Natural killer cell (primary cell): ENCODE data around the gene MAST2. TPM values are rescaled to one million over a fixed set of nuclear protein-coding genes. Genes with fewer than 3 reads are reported as not detected.

Experiments
- ATAC-seq, 3 donors: fragments of 150-1000 bp in 2 of 3; fragments of 200-7000 bp in 1 of 3; cut with Tn5 transposase; 1 replicate in 1 of 3; 2 replicates in 2 of 3; pipeline ENCODE4 v1.10.0; 2021; ENCODE audit warnings: mild to moderate bottlenecking in 2 of 3, moderate library complexity in 2 of 3
- DNase-seq, 2 donors: peaks; one replicate each; pipeline versions ENCODE4 v3.0.0 to v3.0.0-alpha.2; 2013 to 2021; ENCODE audit warnings: mixed read lengths in 1 of 2
- H3K27ac ChIP-seq: one replicate; pipeline ENCODE4 v1.5.1; 2013; ENCODE audit warnings: mild to moderate bottlenecking, low read length
- H3K27me3 ChIP-seq: one replicate; pipeline ENCODE4 v1.6.1; 2013; ENCODE audit warnings: low read length; ENCODE audit not compliant: control insufficient read depth, insufficient read depth
- H3K36me3 ChIP-seq: one replicate; pipeline ENCODE4 v1.6.1; 2013; ENCODE audit warnings: low read length; ENCODE audit not compliant: control insufficient read depth, insufficient read depth
- H3K4me1 ChIP-seq: one replicate; pipeline ENCODE4 v1.6.1; 2013; ENCODE audit warnings: low read length; ENCODE audit not compliant: control insufficient read depth, insufficient read depth
- H3K4me3 ChIP-seq: one replicate; pipeline ENCODE4 v1.5.1; 2013; ENCODE audit warnings: low read length
- H3K9me3 ChIP-seq: one replicate; pipeline ENCODE4 v1.6.1; 2013; ENCODE audit warnings: low read length; ENCODE audit not compliant: control insufficient read depth, insufficient read depth
- H3K27ac Mint-ChIP-seq, 2 donors: one replicate each; pipeline ENCODE4 v1.8.0; 2022; ENCODE audit warnings: mild to moderate bottlenecking in 2 of 2, mixed read lengths in 2 of 2, moderate library complexity in 1 of 2
- H3K27me3 Mint-ChIP-seq, 2 donors: one replicate each; pipeline ENCODE4 v1.8.0; 2022; ENCODE audit warnings: low read depth in 2 of 2, mixed read lengths in 2 of 2
- H3K36me3 Mint-ChIP-seq: one replicate; pipeline ENCODE4 v1.8.0; 2022; ENCODE audit warnings: mixed read lengths
- H3K4me1 Mint-ChIP-seq, 2 donors: one replicate each; pipeline ENCODE4 v1.8.0; 2022; ENCODE audit warnings: mixed read lengths in 2 of 2
- H3K4me3 Mint-ChIP-seq: one replicate; pipeline ENCODE4 v1.8.0; 2022; ENCODE audit warnings: mild to moderate bottlenecking, moderate library complexity, mixed read lengths
- H3K9me3 Mint-ChIP-seq, 2 donors: one replicate each; pipeline ENCODE4 v1.8.0; 2022; ENCODE audit warnings: mixed read lengths in 2 of 2
- CTCF ChIP-seq: fragments of 200-600 bp; IDR thresholded peaks from one replicate; pipeline ENCODE4 v1.8.0; 2022; ENCODE audit warnings: antibody characterized with exemption
- WGBS: methylation state at CpG from one replicate; pipeline ENCODE4 v1.1.7; 2013; ENCODE audit warnings: missing lambda C conversion rate; ENCODE audit not compliant: insufficient coverage; 5-methylcytosine and 5-hydroxymethylcytosine counted together
- intact Hi-C: fragments of 100-400 bp; cut with micrococcal nuclease; formaldehyde crosslinking; loops from one replicate; pipeline ENCODE4 v1.14.2; 2022
- total RNA-seq, 4 donors: library from RNA; stranded (reverse); fragments of 120-200 nt in 1 of 4; gene quantifications; one replicate each; pipeline versions ENCODE4 v1.2.3 to v1.2.4, GENCODE V29; 2013 to 2022

The MAST2 gene
- total RNA-seq, 3 donors from 2014 or later (not counting 1 experiment from before 2014, with no cell fraction given), result 25.3 to 28.6 (median 27.9) TPM

GRCh38 chr1:45989249-45989648 is 185.8 kb downstream of the MAST2 start:
- Histone ChIP-seq H3K4me3 (no peak overlapping the region), H3K4me1 (no peaks in the 10 kb centered on the region), H3K27me3 (no peaks in the 10 kb centered on the region), H3K27ac (no peak overlapping the region), H3K9me3 (no peaks in the 10 kb centered on the region), H3K36me3 (no peaks in the 10 kb centered on the region)
- peaks cover 21 to 25% of the 10 kb centered on the region in 2 donors for H3K4me1 Mint-ChIP-seq
- peak overlapping the region in 1 of 2 donors; percentile 7 for H3K27ac Mint-ChIP-seq
- ATAC-seq (no peak), DNase-seq (no peak)
- H3K36me3 Mint-ChIP-seq, result no peaks in the 10 kb centered on the region
- 100% methylated on average over 1 of the region's 2 CpGs for WGBS
- H3K9me3 Mint-ChIP-seq, result no peaks in the 10 kb centered on the region
- H3K27me3 Mint-ChIP-seq, result no peaks in the 10 kb centered on the region
- no peak overlapping the region for H3K4me3 Mint-ChIP-seq
- intact Hi-C loops, result no loop called here
- TF ChIP-seq CTCF, result no peak

- Histone ChIP-seq H3K4me1 (no peaks in the 10 kb centered on the region), H3K4me3 (no peak overlapping the region), H3K27ac (no peak overlapping the region), H3K27me3 (no peaks in the 10 kb centered on the region), H3K9me3 (no peaks in the 10 kb centered on the region), H3K36me3 (no peaks in the 10 kb centered on the region)
- Mint-ChIP-seq H3K27ac (no peak overlapping the region), H3K4me3 (no peak overlapping the region), H3K27me3 (no peaks in the 10 kb centered on the region), H3K36me3 (no peaks in the 10 kb centered on the region), H3K9me3 (no peaks in the 10 kb centered on the region), H3K4me1 (peaks cover 13 to 14% of the 10 kb centered on the region in 2 donors)
- DNase-seq (no peak), ATAC-seq (no peak)
- intact Hi-C loops, result no loop called here
- no peak for TF ChIP-seq CTCF
- 94% methylated on average over 6 of the region's 6 CpGs for WGBS
Measured at GRCh38 chr1:45994423-45994822, 191.0 kb downstream of the MAST2 start.

GRCh38 chr1:45995298-45995697 is 191.9 kb downstream of the MAST2 start:
- H3K27ac Mint-ChIP-seq, result no peak overlapping the region
- H3K36me3 Mint-ChIP-seq, result no peaks in the 10 kb centered on the region
- no peak overlapping the region for H3K4me3 Mint-ChIP-seq
- no peaks in the 10 kb centered on the region for H3K9me3 ChIP-seq
- no peak overlapping the region for H3K27ac ChIP-seq
- intact Hi-C loops, result no loop called here
- no peaks in the 10 kb centered on the region for H3K4me1 ChIP-seq
- no peaks in the 10 kb centered on the region for H3K27me3 ChIP-seq
- H3K9me3 Mint-ChIP-seq, result no peaks in the 10 kb centered on the region
- no peaks in the 10 kb centered on the region for H3K36me3 ChIP-seq
- no peaks in the 10 kb centered on the region for H3K27me3 Mint-ChIP-seq
- no peak for TF ChIP-seq CTCF
- peaks cover 10 to 11% of the 10 kb centered on the region in 2 donors for H3K4me1 Mint-ChIP-seq
- 86% methylated on average over 8 of the region's 8 CpGs for whole genome bisulfite sequencing
- DNase-seq (no peak), ATAC-seq (no peak)
- no peak overlapping the region for H3K4me3 ChIP-seq

GRCh38 chr1:45998020-45998617 is 194.7 kb downstream of the MAST2 start:
- Histone ChIP-seq H3K9me3 (no peaks in the 10 kb centered on the region), H3K27ac (no peak overlapping the region), H3K36me3 (no peaks in the 10 kb centered on the region), H3K4me3 (no peak overlapping the region), H3K27me3 (no peaks in the 10 kb centered on the region), H3K4me1 (no peaks in the 10 kb centered on the region)
- Mint-ChIP-seq H3K4me3 (no peak overlapping the region), H3K27ac (no peak overlapping the region), H3K27me3 (no peaks in the 10 kb centered on the region), H3K9me3 (no peaks in the 10 kb centered on the region), H3K36me3 (no peaks in the 10 kb centered on the region), H3K4me1 (peaks cover 0 to 6% of the 10 kb centered on the region in 2 donors)
- ATAC-seq, result no peak
- no peak for DNase-seq
- 83% methylated on average over 2 of the region's 3 CpGs for WGBS
- intact Hi-C loops, result no loop called here
- no peak for TF ChIP-seq CTCF
